IMR-90 (cell line): Measurements from ENCODE around the gene HOXB1.

Experiments used
- BHLHE40 ChIP-seq: fragments of 150-350 bp; IDR thresholded peaks from 2 replicates; pipeline ENCODE4 v1.6.1; 2016; ENCODE audit warnings: mild to moderate bottlenecking, low read depth, low read length
- CEBPB ChIP-seq: IDR thresholded peaks from 2 replicates; pipeline ENCODE4 v1.6.1; 2012; ENCODE audit warnings: low read depth, low read length, improper control_type of control experiment
- TF ChIP-seq, protein P1 (sequence below): conservative IDR thresholded peaks from 2 replicates; pipeline ENCODE4 v1.5.1; 2012; ENCODE audit warnings: mild to moderate bottlenecking, low read depth, low read length, improper control_type of control experiment

DNA sequence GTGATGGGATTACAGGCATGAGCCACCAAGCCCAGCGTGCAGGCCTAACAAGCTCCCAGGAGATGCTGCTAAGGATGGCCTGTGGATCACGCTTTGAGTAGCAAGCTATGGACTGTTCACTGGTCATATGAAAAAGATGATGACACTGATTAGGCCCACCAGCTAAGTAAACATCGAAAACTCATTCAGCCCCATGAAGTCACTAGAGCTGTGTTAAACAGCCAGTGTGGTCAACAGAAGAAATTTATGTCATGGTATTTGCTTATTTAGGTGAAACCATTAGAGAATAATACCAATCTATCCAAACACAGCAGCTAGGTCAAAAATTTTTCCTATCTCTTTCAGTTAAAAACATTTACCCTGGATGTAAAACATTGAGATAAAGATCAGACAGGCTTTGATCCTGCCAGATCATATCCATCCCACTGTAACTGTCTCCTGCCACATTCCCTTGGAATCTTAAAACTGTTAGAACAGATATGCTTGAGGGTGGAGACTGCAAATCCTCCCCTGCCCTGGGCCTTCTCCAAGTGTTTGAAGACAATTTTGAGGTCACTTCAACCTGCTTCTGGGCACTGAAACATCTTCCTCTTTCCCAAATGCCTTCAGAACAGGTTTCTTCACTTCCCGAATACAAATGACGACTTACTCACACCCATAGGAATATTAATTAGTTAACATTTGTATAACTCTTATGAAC, 30.9 kb downstream of the HOXB1 start:
- no peak for TF ChIP-seq CEBPB
- no peak for TF ChIP-seq BHLHE40
- TF ChIP-seq, protein P1, sequence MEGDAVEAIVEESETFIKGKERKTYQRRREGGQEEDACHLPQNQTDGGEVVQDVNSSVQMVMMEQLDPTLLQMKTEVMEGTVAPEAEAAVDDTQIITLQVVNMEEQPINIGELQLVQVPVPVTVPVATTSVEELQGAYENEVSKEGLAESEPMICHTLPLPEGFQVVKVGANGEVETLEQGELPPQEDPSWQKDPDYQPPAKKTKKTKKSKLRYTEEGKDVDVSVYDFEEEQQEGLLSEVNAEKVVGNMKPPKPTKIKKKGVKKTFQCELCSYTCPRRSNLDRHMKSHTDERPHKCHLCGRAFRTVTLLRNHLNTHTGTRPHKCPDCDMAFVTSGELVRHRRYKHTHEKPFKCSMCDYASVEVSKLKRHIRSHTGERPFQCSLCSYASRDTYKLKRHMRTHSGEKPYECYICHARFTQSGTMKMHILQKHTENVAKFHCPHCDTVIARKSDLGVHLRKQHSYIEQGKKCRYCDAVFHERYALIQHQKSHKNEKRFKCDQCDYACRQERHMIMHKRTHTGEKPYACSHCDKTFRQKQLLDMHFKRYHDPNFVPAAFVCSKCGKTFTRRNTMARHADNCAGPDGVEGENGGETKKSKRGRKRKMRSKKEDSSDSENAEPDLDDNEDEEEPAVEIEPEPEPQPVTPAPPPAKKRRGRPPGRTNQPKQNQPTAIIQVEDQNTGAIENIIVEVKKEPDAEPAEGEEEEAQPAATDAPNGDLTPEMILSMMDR: no peak
